Cardiac fibroblast (primary cell): Measurements from ENCODE around the gene ECPAS.

ENCODE experiments used
- DNase-seq, 2 donors: peaks; one replicate each; pipeline versions ENCODE4 v3.0.0 to v3.0.0-alpha.2; 2010; ENCODE audit warnings: low read depth in 2 of 2
- H3K4me3 ChIP-seq, 2 donors: replicated peaks in 1 of 2; 1 replicate in 1 of 2; 2 replicates in 1 of 2; pipeline ENCODE4 v1.5.1; 2011; ENCODE audit warnings: low read depth in 2 of 2, low read length in 2 of 2, mild to moderate bottlenecking in 2 of 2, moderate library complexity in 1 of 2
- TF ChIP-seq, protein P1 (sequence below): IDR thresholded peaks from one replicate; pipeline ENCODE4 v1.5.1; 2011; ENCODE audit warnings: low read depth, mild to moderate bottlenecking, low read length, inconsistent platforms

The ECPAS gene

DNA sequence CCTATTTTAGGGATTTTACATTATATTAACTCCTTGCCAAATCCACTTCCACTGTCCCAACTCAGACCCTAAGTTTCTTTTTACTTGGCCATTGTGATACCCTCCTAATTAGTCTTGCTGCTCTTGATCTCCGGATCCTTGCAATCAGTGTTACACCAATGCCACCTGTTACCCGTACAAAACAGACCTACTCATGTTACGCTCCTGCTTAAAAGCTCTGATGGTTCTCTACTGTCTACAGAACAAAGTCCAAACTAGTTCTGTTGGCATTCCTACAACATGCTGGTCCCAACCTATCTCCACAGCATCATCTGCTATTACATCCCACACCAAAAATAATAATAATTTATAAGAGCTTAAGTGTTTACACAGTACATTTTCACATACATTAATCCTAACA lies 9.8 kb downstream of the ECPAS start:
- no peak for DNase-seq
- no peak overlapping the region for H3K4me3 ChIP-seq
- TF ChIP-seq, protein P1, sequence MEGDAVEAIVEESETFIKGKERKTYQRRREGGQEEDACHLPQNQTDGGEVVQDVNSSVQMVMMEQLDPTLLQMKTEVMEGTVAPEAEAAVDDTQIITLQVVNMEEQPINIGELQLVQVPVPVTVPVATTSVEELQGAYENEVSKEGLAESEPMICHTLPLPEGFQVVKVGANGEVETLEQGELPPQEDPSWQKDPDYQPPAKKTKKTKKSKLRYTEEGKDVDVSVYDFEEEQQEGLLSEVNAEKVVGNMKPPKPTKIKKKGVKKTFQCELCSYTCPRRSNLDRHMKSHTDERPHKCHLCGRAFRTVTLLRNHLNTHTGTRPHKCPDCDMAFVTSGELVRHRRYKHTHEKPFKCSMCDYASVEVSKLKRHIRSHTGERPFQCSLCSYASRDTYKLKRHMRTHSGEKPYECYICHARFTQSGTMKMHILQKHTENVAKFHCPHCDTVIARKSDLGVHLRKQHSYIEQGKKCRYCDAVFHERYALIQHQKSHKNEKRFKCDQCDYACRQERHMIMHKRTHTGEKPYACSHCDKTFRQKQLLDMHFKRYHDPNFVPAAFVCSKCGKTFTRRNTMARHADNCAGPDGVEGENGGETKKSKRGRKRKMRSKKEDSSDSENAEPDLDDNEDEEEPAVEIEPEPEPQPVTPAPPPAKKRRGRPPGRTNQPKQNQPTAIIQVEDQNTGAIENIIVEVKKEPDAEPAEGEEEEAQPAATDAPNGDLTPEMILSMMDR, result no peak

- DNase-seq, result no peak
- TF ChIP-seq, protein P1, result no peak
- H3K4me3 ChIP-seq, result no peak overlapping the region
These were observed 16.3 kb downstream of the ECPAS start for GRCh38 chr9:111467778-111468367.

DNA sequence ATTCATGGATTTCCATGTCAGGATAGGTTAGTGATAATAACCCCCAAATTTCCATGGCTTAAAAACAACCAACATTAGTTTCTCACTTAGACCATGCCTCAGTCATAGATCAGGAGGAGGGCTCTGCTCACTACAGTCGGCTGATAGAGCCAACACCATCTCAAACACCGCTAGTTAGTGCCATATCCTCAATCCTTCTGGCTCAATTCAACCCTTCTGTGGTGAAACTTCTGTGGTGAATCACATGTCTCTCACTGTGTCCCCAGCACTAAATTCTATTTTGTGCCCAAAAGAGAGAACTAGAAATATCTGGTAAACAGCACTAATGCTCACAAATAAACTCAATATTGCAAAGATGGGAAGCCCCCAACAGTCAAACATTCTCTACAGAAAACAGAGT lies 21.1 kb downstream of the ECPAS start:
- TF ChIP-seq, protein P1, result no peak
- no peak overlapping the region for H3K4me3 ChIP-seq
- no peak for DNase-seq

- no peak overlapping the region for H3K4me3 ChIP-seq
- TF ChIP-seq, protein P1, result no peak
- peak in 1 of 2 donors; percentile 8 for DNase-seq
These were observed 25.8 kb downstream of the ECPAS start for GRCh38 chr9:111458139-111459009.

- TF ChIP-seq, protein P1, result no peak
- no peak overlapping the region for H3K4me3 ChIP-seq
- DNase-seq, result peak; percentile 25 to 37
These were observed 27.7 kb downstream of the ECPAS start for GRCh38 chr9:111456529-111456928.

- DNase-seq, result no peak
- H3K4me3 ChIP-seq, result no peak overlapping the region
- TF ChIP-seq, protein P1, result no peak
These were observed 28.5 kb downstream of the ECPAS start for GRCh38 chr9:111455638-111456037.
